ENCODE measurements around the gene HNRNPH2.

HNRNPH2 gene

DNA sequence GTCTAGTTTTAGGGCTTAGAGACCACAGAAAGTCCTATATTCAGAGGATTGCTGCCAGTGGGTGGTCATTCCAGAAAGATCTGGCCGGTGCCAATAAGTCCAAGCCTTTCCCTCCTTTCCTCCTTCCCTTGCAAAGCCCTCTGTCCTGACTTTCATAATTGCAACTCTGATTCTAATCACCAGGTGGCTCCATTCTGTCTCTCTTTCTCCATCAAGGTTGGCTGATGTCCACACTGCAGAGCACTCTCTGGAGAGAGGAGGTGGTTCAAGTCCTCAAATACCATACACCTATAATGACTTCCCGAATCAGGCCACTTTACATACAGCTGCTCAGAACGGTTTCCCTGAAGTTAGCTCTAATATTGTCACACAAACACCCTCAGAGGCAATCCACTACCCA is 54.9 kb downstream of the HNRNPH2 start:
- Mint-ChIP-seq H3K36me3 (ENCODE audit: low read depth) (peaks cover 3% of the 10 kb centered on the region), H3K4me1 (no peaks in the 10 kb centered on the region), H3K27me3 (no peaks in the 10 kb centered on the region), H3K4me3 (no peak overlapping the region), H3K27ac (no peak overlapping the region), H3K9me3 (no peaks in the 10 kb centered on the region)
- no peak for ATAC-seq
- no peak for DNase-seq

All from activated naive CD8-positive, alpha-beta T cell treated with anti-CD3 and anti-CD28 coated beads, Interleukin-2, amount 50 U/mL, for 24 hours (primary cell).